PC-9 (cell line): ENCODE data around the gene TOR1B. TPM values are rescaled to one million over a fixed set of nuclear protein-coding genes. Genes with fewer than 3 reads are reported as not detected.
A peak's percentile ranks its signal among the peaks of the same experiment; 100 is the strongest.

ENCODE experiments used
- BruUV-seq: library from RNA; stranded (reverse); fragments of 400-500 nt; replicated peaks from 2 replicates; lab custom pipeline; 2021; lab: Mats Ljungman, UMichigan
- CTCF ChIA-PET: fragments of 300-600 bp; sonication (Branson Sonifier 250); formaldehyde crosslinking; loops from one replicate; lab custom pipeline; 2022; ENCODE audit warnings: antibody characterized with exemption; lab: Charles Lee
- POLR2A ChIA-PET: fragments of 300-600 bp; sonication (Branson Sonifier 250); formaldehyde crosslinking; loops from one replicate; lab custom pipeline; 2022; ENCODE audit warnings: antibody characterized with exemption; ENCODE audit not compliant: unreplicated experiment; lab: Charles Lee
- DNase-seq, 2 experiments: peaks; one replicate each; pipeline versions ENCODE4 v3.0.0 to v3.0.0-alpha.2; 2015 to 2022; ENCODE audit warnings: mixed read lengths in 1 of 2
- H2AFZ ChIP-seq: fragments of 200-600 bp; sonication (generic); 2 replicates; pipeline ENCODE4 v1.8.1; 2017; ENCODE audit warnings: antibody characterized with exemption
- H3F3A ChIP-seq: fragments of 200-600 bp; sonication (generic); 2 replicates; pipeline ENCODE4 v1.8.1; 2017; ENCODE audit warnings: antibody characterized with exemption, mild to moderate bottlenecking, low read depth; ENCODE audit not compliant: insufficient read depth
- H3K27ac ChIP-seq: fragments of 200-600 bp; sonication (generic); 2 replicates; pipeline ENCODE4 v1.6.1; 2016; ENCODE audit warnings: mixed run types
- H3K27me3 ChIP-seq: fragments of 200-600 bp; sonication (generic); 2 replicates; pipeline ENCODE4 v1.6.1; 2016; ENCODE audit warnings: low read depth, mixed run types; ENCODE audit not compliant: insufficient read depth
- H3K36me3 ChIP-seq: fragments of 200-600 bp; sonication (generic); 2 replicates; pipeline ENCODE4 v1.6.1; 2016; ENCODE audit warnings: low read depth, mixed run types
- H3K4me1 ChIP-seq: fragments of 200-600 bp; sonication (generic); replicated peaks from 2 replicates; pipeline ENCODE4 v1.6.1; 2016; ENCODE audit warnings: mixed run types; ENCODE audit not compliant: insufficient read depth
- H3K4me2 ChIP-seq: fragments of 200-600 bp; sonication (generic); 2 replicates; pipeline ENCODE4 v1.6.1; 2017; ENCODE audit warnings: mixed run types
- H3K4me3 ChIP-seq: fragments of 200-600 bp; sonication (generic); 2 replicates; pipeline ENCODE4 v1.6.1; 2016; ENCODE audit warnings: mixed run types
- H3K79me2 ChIP-seq: fragments of 200-600 bp; sonication (generic); 2 replicates; pipeline ENCODE4 v1.6.1; 2017; ENCODE audit warnings: low read depth, mixed run types
- H3K9me2 ChIP-seq: fragments of 200-600 bp; sonication (generic); 2 replicates; pipeline ENCODE4 v1.8.1; 2017; ENCODE audit warnings: mild to moderate bottlenecking; ENCODE audit not compliant: insufficient read depth
- H3K9me3 ChIP-seq: fragments of 200-600 bp; sonication (generic); 2 replicates; pipeline ENCODE4 v1.8.1; 2016; ENCODE audit warnings: low read depth; ENCODE audit not compliant: insufficient read depth
- H4K20me1 ChIP-seq: fragments of 200-600 bp; sonication (generic); 2 replicates; pipeline ENCODE4 v1.8.1; 2017; ENCODE audit not compliant: insufficient read depth
- CTCF ChIP-seq: fragments of 200-600 bp; sonication (generic); conservative IDR thresholded peaks from 2 replicates; pipeline ENCODE4 v1.6.1; 2017; ENCODE audit warnings: mixed run types, antibody characterized with exemption, mild to moderate bottlenecking, moderate library complexity
- EZH2 ChIP-seq: fragments of 200-600 bp; sonication (generic); IDR thresholded peaks from 2 replicates; pipeline ENCODE4 v1.8.0; 2017; ENCODE audit warnings: antibody characterized with exemption, low read depth
- intact Hi-C: fragments of 100-400 bp; cut with micrococcal nuclease; formaldehyde crosslinking; loops from one replicate; pipeline ENCODE4 v1.10.0; 2022; ENCODE audit not compliant: unreplicated experiment
- total RNA-seq: library from RNA; stranded (reverse); gene quantifications from 2 replicates; pipeline ENCODE4 v1.2.3, GENCODE V29; 2021

The TOR1B gene
- total RNA-seq, 1 experiment from 2014 or later, result 26.5 TPM

GRCh38 chr9:129798973-129799372 lies 4.0 kb upstream of the TOR1B start:
- Histone ChIP-seq H3K4me2 (no peak overlapping the region), H3K27ac (no peak overlapping the region), H3K79me2 (peaks cover 5% of the 10 kb centered on the region), H2AFZ (no peak overlapping the region), H3F3A (peaks cover 23% of the 10 kb centered on the region; the same call in 1 of the 2 replicates), H3K27me3 (0 out of 2 replicates have a peak, but pooled peaks cover 7% of the 10 kb centered on the region), H3K4me3 (no peak overlapping the region), H3K9me2 (no peaks in the 10 kb centered on the region), H3K9me3 (no peaks in the 10 kb centered on the region), H3K36me3 (no peaks in the 10 kb centered on the region), H3K4me1 (peaks cover 2% of the 10 kb centered on the region), H4K20me1 (no peaks in the 10 kb centered on the region)
- POLR2A ChIA-PET, result no interaction called here
- intact Hi-C loops, result no loop called here
- no TSS peak for BruUV-seq
- no peak for TF ChIP-seq CTCF
- DNase-seq, result no peak
- CTCF ChIA-PET, result interaction anchor here (0.6 kb wide), 1 partner anchor 34 kb away, joined by 3 read pairs; no protein-coding TSS in a partner anchor

GRCh38 chr9:129801504-129801903 lies 1.5 kb upstream of the TOR1B start:
- no peak overlapping the region for H3K4me2 ChIP-seq
- H3K4me1 ChIP-seq, result peaks cover 7% of the 10 kb centered on the region
- H3K79me2 ChIP-seq, result peaks cover 11% of the 10 kb centered on the region
- intact Hi-C loops, result no loop called here
- no peaks in the 10 kb centered on the region for H3K27me3 ChIP-seq
- ChIA-PET POLR2A (no interaction called here), CTCF (no interaction called here)
- no peak overlapping the region for H3K27ac ChIP-seq
- TF ChIP-seq EZH2, result no peak
- TF ChIP-seq CTCF, result no peak
- no TSS peak for BruUV-seq
- no peaks in the 10 kb centered on the region for H3K9me2 ChIP-seq
- H3F3A ChIP-seq, result peaks cover 25% of the 10 kb centered on the region; the same call in 1 of the 2 replicates
- H3K9me3 ChIP-seq, result no peaks in the 10 kb centered on the region
- no peaks in the 10 kb centered on the region for H3K36me3 ChIP-seq
- H4K20me1 ChIP-seq, result no peaks in the 10 kb centered on the region
- no peak overlapping the region for H3K4me3 ChIP-seq
- no peak for DNase-seq
- H2AFZ ChIP-seq, result no peak overlapping the region

- no peaks in the 10 kb centered on the region for H3K36me3 ChIP-seq
- H3F3A ChIP-seq, result peaks cover 12% of the 10 kb centered on the region; the same call in 1 of the 2 replicates
- no TSS peak for BruUV-seq
- CTCF ChIA-PET, result interaction anchor here (0.5 kb wide), 1 partner anchor 253 kb away, joined by 7 read pairs; no protein-coding TSS in a partner anchor
- no peaks in the 10 kb centered on the region for H4K20me1 ChIP-seq
- H3K9me2 ChIP-seq, result no peaks in the 10 kb centered on the region
- H3K4me1 ChIP-seq, result peaks cover 7% of the 10 kb centered on the region
- no peaks in the 10 kb centered on the region for H3K9me3 ChIP-seq
- H3K27me3 ChIP-seq, result no peaks in the 10 kb centered on the region
- POLR2A ChIA-PET, result interaction anchor here (0.6 kb wide), 1 partner anchor 97 kb away, joined by 6 read pairs; no protein-coding TSS in a partner anchor
- H3K4me3 ChIP-seq, result peak overlapping the region; percentile 93
- no peak for TF ChIP-seq EZH2
- no peak for TF ChIP-seq CTCF
- intact Hi-C loops, result loop anchor here (1.0 kb wide), 1 partner anchor 21 kb away; the partner anchor contains the start of gene TOR1A
- DNase-seq, result peak in 1 of 2 experiments; percentile 31
- H3K79me2 ChIP-seq, result peaks cover 11% of the 10 kb centered on the region
- H2AFZ ChIP-seq, result peak overlapping the region; percentile 80
- H3K27ac ChIP-seq, result no peak overlapping the region
- H3K4me2 ChIP-seq, result peak overlapping the region; percentile 98
These were observed 684 bp downstream of the TOR1B start for GRCh38 chr9:129803676-129804060.
